OCI-LY7 (cell line): Measurements from ENCODE around the gene NKX6-2. TPM values are rescaled to one million over a fixed set of nuclear protein-coding genes. Genes with fewer than 3 reads are reported as not detected.
"Not testable (repeated sequence)": the region's sequence is repeated elsewhere in the genome, so short reads cannot be mapped to it uniquely, and the experiment has no call there.

Experiments
- BruUV-seq: library from RNA; stranded (reverse); fragments of 400-500 nt; replicated peaks from 2 replicates; lab custom pipeline; 2021; lab: Mats Ljungman, UMichigan
- CTCF ChIA-PET: fragments of 300-600 bp; sonication (Branson Sonifier 250); formaldehyde crosslinking; loops from one replicate; lab custom pipeline; 2022; ENCODE audit warnings: antibody characterized with exemption; ENCODE audit not compliant: unreplicated experiment; lab: Charles Lee
- POLR2A ChIA-PET: fragments of 300-600 bp; sonication (Branson Sonifier 250); formaldehyde crosslinking; loops from one replicate; lab custom pipeline; 2022; ENCODE audit warnings: antibody characterized with exemption; lab: Charles Lee
- DNase-seq: peaks from one replicate; pipeline ENCODE4 v3.0.0-alpha.2; 2015; ENCODE audit warnings: low spot score
- H2AFZ ChIP-seq: fragments of 200-600 bp; sonication (generic), shearing (Covaris generic); 2 replicates; pipeline ENCODE4 v1.6.1; 2014; ENCODE audit warnings: mild to moderate bottlenecking, antibody characterized with exemption, low read length, moderate library complexity
- H3K27ac ChIP-seq: fragments of 200-600 bp; sonication (generic); 2 replicates; pipeline ENCODE4 v1.5.1; 2014; ENCODE audit warnings: mixed run types, low read depth, mild to moderate bottlenecking, moderate library complexity, low read length, inconsistent platforms; ENCODE audit not compliant: poor library complexity, severe bottlenecking
- H3K36me3 ChIP-seq: fragments of 200-600 bp; sonication (generic); 2 replicates; pipeline ENCODE4 v1.6.1; 2014; ENCODE audit warnings: mild to moderate bottlenecking, antibody characterized with exemption, low read length, moderate library complexity, mixed read lengths; ENCODE audit not compliant: insufficient read depth
- H3K4me1 ChIP-seq: fragments of 200-600 bp; sonication (generic); 2 replicates; pipeline ENCODE4 v1.5.1; 2014; ENCODE audit warnings: mild to moderate bottlenecking, low read length; ENCODE audit not compliant: insufficient read depth, poor library complexity, severe bottlenecking
- H3K4me2 ChIP-seq: fragments of 200-600 bp; sonication (generic); 2 replicates; pipeline ENCODE4 v1.6.1; 2014; ENCODE audit warnings: mild to moderate bottlenecking, low read length
- H3K4me3 ChIP-seq: fragments of 200-600 bp; sonication (generic); 2 replicates; pipeline ENCODE4 v1.5.1; 2014; ENCODE audit warnings: mild to moderate bottlenecking, low read depth, low read length; ENCODE audit not compliant: poor library complexity, severe bottlenecking
- H3K79me2 ChIP-seq: fragments of 200-600 bp; sonication (generic); 2 replicates; pipeline ENCODE4 v1.6.1; 2016; ENCODE audit warnings: low read depth, mild to moderate bottlenecking, low read length, moderate library complexity, mixed read lengths; ENCODE audit not compliant: insufficient read depth
- H3K9me2 ChIP-seq: fragments of 200-600 bp; sonication (generic); 2 replicates; pipeline ENCODE4 v1.6.1; 2016; ENCODE audit warnings: mild to moderate bottlenecking, low read length, mixed read lengths; ENCODE audit not compliant: insufficient read depth
- H3K9me3 ChIP-seq: fragments of 200-600 bp; sonication (generic); 2 replicates; pipeline ENCODE4 v1.6.1; 2014; ENCODE audit warnings: mild to moderate bottlenecking, mixed run types, low read length, mixed read lengths
- H4K20me1 ChIP-seq: fragments of 200-600 bp; sonication (generic); 2 replicates; pipeline ENCODE4 v1.6.1; 2014; ENCODE audit warnings: mild to moderate bottlenecking, antibody characterized with exemption, low read length, moderate library complexity, mixed read lengths; ENCODE audit not compliant: insufficient read depth
- EZH2phosphoT487 ChIP-seq: fragments of 200-600 bp; sonication (generic); IDR thresholded peaks from 2 replicates; pipeline ENCODE4 v1.6.1; 2018; ENCODE audit warnings: low read depth, borderline replicate concordance, mild to moderate bottlenecking, mixed run types, antibody characterized with exemption, low read length, moderate library complexity, mixed read lengths
- intact Hi-C: fragments of 100-400 bp; cut with micrococcal nuclease; formaldehyde crosslinking; loops from one replicate; pipeline ENCODE4 v1.10.0; 2022; ENCODE audit not compliant: unreplicated experiment
- total RNA-seq, 2 experiments: library from RNA; depleted of rRNA in 1 of 2; stranded (reverse); fragments of >200 nt in 1 of 2; shearing (Covaris generic) in 1 of 2; gene quantifications; 2 replicates each; pipeline ENCODE4 v1.2.3, GENCODE V29; 2014 to 2022
- TF ChIP-seq, protein P1 (sequence below): fragments of 200-600 bp; sonication (generic); conservative IDR thresholded peaks from 2 replicates; pipeline ENCODE4 v1.5.1; 2014; ENCODE audit warnings: mild to moderate bottlenecking, antibody characterized with exemption, low read length, moderate library complexity, mixed read lengths

Gene NKX6-2
- total RNA-seq, 2 experiments from 2014 or later: not detected

- Histone ChIP-seq H3K36me3 (no peaks in the 10 kb centered on the region), H3K4me3 (no peak overlapping the region), H3K9me2 (no peaks in the 10 kb centered on the region), H3K79me2 (no peaks in the 10 kb centered on the region), H3K27ac (no peak overlapping the region), H3K9me3 (0 out of 2 replicates have a peak, but pooled peaks cover 11% of the 10 kb centered on the region), H2AFZ (no peak overlapping the region), H4K20me1 (no peaks in the 10 kb centered on the region), H3K4me1 (no peaks in the 10 kb centered on the region), H3K4me2 (no peak overlapping the region)
- ChIA-PET CTCF (no interaction called here), POLR2A (no interaction called here)
- intact Hi-C loops: no loop called here
- no peak for DNase-seq
- BruUV-seq: no TSS peak
- TF ChIP-seq, protein P1, sequence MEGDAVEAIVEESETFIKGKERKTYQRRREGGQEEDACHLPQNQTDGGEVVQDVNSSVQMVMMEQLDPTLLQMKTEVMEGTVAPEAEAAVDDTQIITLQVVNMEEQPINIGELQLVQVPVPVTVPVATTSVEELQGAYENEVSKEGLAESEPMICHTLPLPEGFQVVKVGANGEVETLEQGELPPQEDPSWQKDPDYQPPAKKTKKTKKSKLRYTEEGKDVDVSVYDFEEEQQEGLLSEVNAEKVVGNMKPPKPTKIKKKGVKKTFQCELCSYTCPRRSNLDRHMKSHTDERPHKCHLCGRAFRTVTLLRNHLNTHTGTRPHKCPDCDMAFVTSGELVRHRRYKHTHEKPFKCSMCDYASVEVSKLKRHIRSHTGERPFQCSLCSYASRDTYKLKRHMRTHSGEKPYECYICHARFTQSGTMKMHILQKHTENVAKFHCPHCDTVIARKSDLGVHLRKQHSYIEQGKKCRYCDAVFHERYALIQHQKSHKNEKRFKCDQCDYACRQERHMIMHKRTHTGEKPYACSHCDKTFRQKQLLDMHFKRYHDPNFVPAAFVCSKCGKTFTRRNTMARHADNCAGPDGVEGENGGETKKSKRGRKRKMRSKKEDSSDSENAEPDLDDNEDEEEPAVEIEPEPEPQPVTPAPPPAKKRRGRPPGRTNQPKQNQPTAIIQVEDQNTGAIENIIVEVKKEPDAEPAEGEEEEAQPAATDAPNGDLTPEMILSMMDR: no peak
- no peak for TF ChIP-seq EZH2phosphoT487
Observed at GRCh38 chr10:132827423-132827789, 41.5 kb upstream of the NKX6-2 start.

GRCh38 chr10:132826524-132827422 lies 40.8 kb upstream of the NKX6-2 start:
- TF ChIP-seq, protein P1: no peak
- TF ChIP-seq EZH2phosphoT487: no peak
- no peak overlapping the region for H3K27ac ChIP-seq
- 0 out of 2 replicates have a peak, but pooled peaks cover 11% of the 10 kb centered on the region for H3K9me3 ChIP-seq
- no peak overlapping the region for H2AFZ ChIP-seq
- H3K4me2 ChIP-seq: no peak overlapping the region
- H3K9me2 ChIP-seq: no peaks in the 10 kb centered on the region
- no peaks in the 10 kb centered on the region for H3K79me2 ChIP-seq
- no peaks in the 10 kb centered on the region for H4K20me1 ChIP-seq
- no peak overlapping the region for H3K4me3 ChIP-seq
- CTCF ChIA-PET: no interaction called here
- no TSS peak for BruUV-seq
- POLR2A ChIA-PET: no interaction called here
- no peaks in the 10 kb centered on the region for H3K36me3 ChIP-seq
- intact Hi-C loops: no loop called here
- DNase-seq: no peak
- H3K4me1 ChIP-seq: no peaks in the 10 kb centered on the region

- H3K27ac ChIP-seq, CTCF ChIA-PET, H3K4me2 ChIP-seq, H3K36me3 ChIP-seq, BruUV-seq, H2AFZ ChIP-seq, DNase-seq, intact Hi-C loops, H3K4me3 ChIP-seq, H3K9me2 ChIP-seq, H3K4me1 ChIP-seq, H4K20me1 ChIP-seq, POLR2A ChIA-PET, H3K79me2 ChIP-seq: not testable (repeated sequence)
- 0 out of 2 replicates have a peak, but pooled peaks cover 11% of the 10 kb centered on the region for H3K9me3 ChIP-seq
Observed at GRCh38 chr10:132825783-132826523, 40.0 kb upstream of the NKX6-2 start.
